Lower lobe of right lung (tissue), 2 donors: Measurements from ENCODE around the gene LRP1B. TPM values are rescaled to one million over a fixed set of nuclear protein-coding genes. Genes with fewer than 3 reads are reported as not detected.

Source experiments
- ATAC-seq, 2 donors: fragments of 200-7000 bp; cut with Tn5 transposase; one replicate each; pipeline ENCODE4 v1.9.1; 2020 to 2022; ENCODE audit warnings: mild to moderate bottlenecking in 2 of 2, moderate library complexity in 2 of 2
- DNase-seq: peaks from one replicate; pipeline ENCODE4 v3.0.0-alpha.2; 2020
- H3K27ac ChIP-seq: fragments of 200-600 bp; one replicate; pipeline ENCODE4 v1.8.0; 2022
- H3K27me3 ChIP-seq: fragments of 200-600 bp; one replicate; pipeline ENCODE4 v1.8.0; 2022; ENCODE audit warnings: low read depth
- H3K36me3 ChIP-seq: fragments of 200-600 bp; one replicate; pipeline ENCODE4 v1.8.0; 2022; ENCODE audit warnings: mild to moderate bottlenecking
- H3K4me1 ChIP-seq: fragments of 200-600 bp; one replicate; pipeline ENCODE4 v1.8.0; 2022
- H3K4me3 ChIP-seq: fragments of 200-600 bp; one replicate; pipeline ENCODE4 v1.8.0; 2022; ENCODE audit warnings: mild to moderate bottlenecking
- H3K9me3 ChIP-seq: fragments of 200-600 bp; one replicate; pipeline ENCODE4 v1.8.0; 2022
- CTCF ChIP-seq: fragments of 200-600 bp; IDR thresholded peaks from one replicate; pipeline ENCODE4 v1.8.0; 2022; ENCODE audit warnings: antibody characterized with exemption, mild to moderate bottlenecking
- intact Hi-C: fragments of 100-400 bp; cut with DNase I; formaldehyde crosslinking; loops from one replicate; pipeline ENCODE4 v1.11.0; 2022
- total RNA-seq: library from RNA; stranded (reverse); fragmentation: NEBNext Ultra II Directional; extraction: Animal tissue kit (Norgen Biotek cat#: 25700); gene quantifications from one replicate; pipeline ENCODE4 v1.2.1, GENCODE V29; 2021
- donor health status: DM: no; HTN: yes; CAD: no; lungs with severe emphysema.

LRP1B gene
- total RNA-seq, 1 donor from 2014 or later: 0.09 TPM

- peak; percentile 41 for TF ChIP-seq CTCF
- no peaks in the 10 kb centered on the region for H3K36me3 ChIP-seq
- DNase-seq (no peak), ATAC-seq (peak in 1 of 2 donors; percentile 54)
- H3K27ac ChIP-seq: no peak overlapping the region
- no peak overlapping the region for H3K4me3 ChIP-seq
- H3K27me3 ChIP-seq: no peaks in the 10 kb centered on the region
- H3K4me1 ChIP-seq: no peaks in the 10 kb centered on the region
- H3K9me3 ChIP-seq: peaks cover 4% of the 10 kb centered on the region
- intact Hi-C loops: no loop called here
Measured at GRCh38 chr2:141911485-141912066, 219.2 kb downstream of the LRP1B start.

- DNase-seq (no peak), ATAC-seq (no peak)
- Histone ChIP-seq H3K4me1 (no peaks in the 10 kb centered on the region), H3K9me3 (no peaks in the 10 kb centered on the region), H3K27ac (no peak overlapping the region), H3K27me3 (no peaks in the 10 kb centered on the region), H3K36me3 (no peaks in the 10 kb centered on the region), H3K4me3 (no peak overlapping the region)
- intact Hi-C loops: no loop called here
- no peak for TF ChIP-seq CTCF
Measured at GRCh38 chr2:141906678-141907077, 224.1 kb downstream of the LRP1B start.

- ATAC-seq (no peak), DNase-seq (no peak)
- intact Hi-C loops: no loop called here
- no peaks in the 10 kb centered on the region for H3K36me3 ChIP-seq
- TF ChIP-seq CTCF: no peak
- H3K4me3 ChIP-seq: no peak overlapping the region
- no peaks in the 10 kb centered on the region for H3K27me3 ChIP-seq
- no peaks in the 10 kb centered on the region for H3K4me1 ChIP-seq
- no peak overlapping the region for H3K27ac ChIP-seq
- H3K9me3 ChIP-seq: no peaks in the 10 kb centered on the region
Measured at GRCh38 chr2:141900826-141901225, 230.0 kb downstream of the LRP1B start.

GRCh38 chr2:141899740-141900139, 231.1 kb downstream of the LRP1B start:
- DNase-seq: no peak

GRCh38 chr2:141889788-141890187, 241.0 kb downstream of the LRP1B start:
- intact Hi-C loops: no loop called here
- Histone ChIP-seq H3K36me3 (no peaks in the 10 kb centered on the region), H3K9me3 (no peaks in the 10 kb centered on the region), H3K27me3 (no peaks in the 10 kb centered on the region), H3K4me3 (no peak overlapping the region), H3K27ac (no peak overlapping the region), H3K4me1 (no peaks in the 10 kb centered on the region)
- ATAC-seq: no peak
- no peak for DNase-seq
- TF ChIP-seq CTCF: no peak

More at GRCh38 chr2:141899740-141900139, 231.1 kb downstream of the LRP1B start:
- no peak for TF ChIP-seq CTCF
- Histone ChIP-seq H3K4me1 (no peaks in the 10 kb centered on the region), H3K27ac (no peak overlapping the region), H3K4me3 (no peak overlapping the region), H3K27me3 (no peaks in the 10 kb centered on the region), H3K9me3 (no peaks in the 10 kb centered on the region), H3K36me3 (no peaks in the 10 kb centered on the region)
- no peak for ATAC-seq
- intact Hi-C loops: no loop called here
